ENCODE measurements around the gene KIAA1586.
A peak's percentile ranks its signal among the peaks of the same experiment; 100 is the strongest.
"Not testable (repeated sequence)": the region's sequence is repeated elsewhere in the genome, so short reads cannot be mapped to it uniquely, and the experiment has no call there.

The KIAA1586 gene

GRCh38 chr6:57046332-57047256 lies at the start of gene KIAA1586:
TSS of gene KIAA1586 (plus strand) at chr6:57046693. CDS start at chr6:57046756, 63 bp downstream.
- ATAC-seq (ENCODE audit: low read depth) = peak; percentile 76
- not testable (repeated sequence) for H3K9me3 Mint-ChIP-seq, H3K27me3 Mint-ChIP-seq
- peak; percentile 44 to 52 for DNase-seq (ENCODE audit: low spot score in 2 of 2)
- peak within 1 kb of the TSS; percentile 81 for H3K27ac Mint-ChIP-seq
- H3K36me3 Mint-ChIP-seq = peaks cover 12% of the 10 kb centered on the region
- H3K4me3 Mint-ChIP-seq = peak within 1 kb of the TSS; percentile 98
- peaks cover 16% of the 10 kb centered on the region for H3K4me1 Mint-ChIP-seq

DNA sequence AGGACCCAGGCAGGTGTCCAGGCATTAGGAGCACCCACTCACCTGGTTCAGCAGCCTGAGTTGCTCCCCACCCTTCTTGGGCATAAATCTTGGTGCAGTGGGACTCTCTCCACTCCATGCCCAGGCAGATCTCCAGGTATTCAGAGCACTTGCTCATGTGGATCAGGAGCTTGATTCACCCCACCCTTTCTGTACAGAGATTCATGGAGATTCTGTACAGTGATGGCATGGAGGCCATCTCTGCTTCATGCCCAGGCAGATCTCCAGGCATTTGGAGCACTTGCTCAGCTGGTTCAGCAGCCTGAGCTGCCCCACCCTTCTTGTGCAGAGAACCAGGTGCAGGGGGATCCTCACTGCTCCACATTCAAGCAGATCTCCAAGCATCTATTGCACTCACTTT lies 47.4 kb upstream of the KIAA1586 start:
- Mint-ChIP-seq H3K4me3 (no peak overlapping the region), H3K4me1 (no peaks in the 10 kb centered on the region), H3K36me3 (peaks cover 2% of the 10 kb centered on the region), H3K27ac (no peak overlapping the region), H3K27me3 (peaks cover 12% of the 10 kb centered on the region), H3K9me3 (peaks cover 6% of the 10 kb centered on the region)
- ATAC-seq (ENCODE audit: low read depth) (no peak), DNase-seq (ENCODE audit: low spot score in 2 of 2) (no peak)

DNA sequence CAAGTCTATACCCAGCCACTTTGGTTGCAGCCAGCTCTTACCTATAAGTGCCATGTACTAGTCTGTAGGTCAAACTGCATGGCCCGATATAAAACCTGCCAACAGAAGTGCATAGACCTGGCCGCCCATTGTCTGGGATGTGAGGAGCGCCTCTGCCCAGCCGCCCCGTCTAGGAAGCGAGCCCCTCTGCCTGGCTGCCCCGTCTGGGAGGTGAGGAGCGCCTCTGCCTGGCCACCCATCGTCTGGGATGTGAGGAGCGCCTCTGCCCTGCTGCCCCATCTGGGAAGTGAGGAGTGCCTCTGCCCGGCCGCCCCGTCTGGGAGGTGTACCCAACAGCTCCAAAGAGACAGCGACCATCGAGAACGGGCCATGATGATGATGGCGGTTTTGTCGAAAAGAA lies 46.7 kb upstream of the KIAA1586 start:
- H3K27me3 Mint-ChIP-seq = peaks cover 11% of the 10 kb centered on the region

DNA sequence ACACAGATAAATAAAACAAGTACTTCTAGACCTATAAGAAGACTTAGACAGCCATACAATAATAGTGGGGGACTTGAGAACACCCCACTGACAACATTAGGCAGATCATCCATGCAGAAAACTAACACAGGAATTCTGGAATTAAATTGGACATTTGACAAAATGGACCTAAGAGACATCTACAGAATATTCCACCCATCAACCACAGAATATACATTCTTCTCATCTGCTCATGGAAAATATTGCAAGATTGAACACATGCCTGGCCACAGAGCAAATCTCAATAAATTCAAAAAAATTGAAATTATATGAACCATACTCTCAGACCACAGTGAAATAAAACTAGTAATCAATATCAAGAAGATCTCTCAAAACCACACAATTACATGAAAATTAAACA lies 44.3 kb upstream of the KIAA1586 start:
- Mint-ChIP-seq H3K27me3 (peaks cover 6% of the 10 kb centered on the region), H3K9me3 (peaks cover 5% of the 10 kb centered on the region), H3K4me3 (no peak overlapping the region), H3K27ac (no peak overlapping the region), H3K4me1 (no peaks in the 10 kb centered on the region), H3K36me3 (peaks cover 2% of the 10 kb centered on the region)
- DNase-seq (ENCODE audit: low spot score in 2 of 2) = no peak
- ATAC-seq (ENCODE audit: low read depth) = no peak

More for the DNA sequence above, 46.7 kb upstream of the KIAA1586 start:
- H3K36me3 Mint-ChIP-seq; ATAC-seq (ENCODE audit: low read depth); DNase-seq (ENCODE audit: low spot score in 2 of 2); H3K4me3 Mint-ChIP-seq; H3K9me3 Mint-ChIP-seq; H3K4me1 Mint-ChIP-seq; H3K27ac Mint-ChIP-seq: not testable (repeated sequence)

DNA sequence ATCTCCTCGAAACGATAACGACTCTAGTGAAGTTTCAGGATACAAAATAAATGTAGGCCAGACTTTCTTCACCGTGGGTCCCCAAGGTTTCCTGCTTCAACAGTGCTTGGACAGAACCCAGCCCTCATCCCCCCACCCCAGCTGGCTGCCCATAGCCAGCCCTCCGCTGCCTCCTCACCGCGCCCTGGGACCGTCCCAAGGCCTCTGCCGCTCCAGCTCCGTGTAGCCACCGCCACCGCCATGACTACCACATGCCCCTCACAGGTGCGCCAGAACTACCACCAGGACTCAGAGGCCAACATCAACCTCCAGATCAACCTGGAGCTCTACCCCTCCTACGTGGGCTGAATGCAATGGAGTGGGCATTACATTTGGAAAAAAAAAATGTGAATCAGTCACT lies 42.2 kb upstream of the KIAA1586 start:
- DNase-seq (ENCODE audit: low spot score in 2 of 2) (no peak), ATAC-seq (ENCODE audit: low read depth) (no peak)
- no peaks in the 10 kb centered on the region for H3K4me1 Mint-ChIP-seq
- no peak overlapping the region for H3K4me3 Mint-ChIP-seq
- H3K9me3 Mint-ChIP-seq = no peaks in the 10 kb centered on the region
- peaks cover 8% of the 10 kb centered on the region for H3K27me3 Mint-ChIP-seq
- no peak overlapping the region for H3K27ac Mint-ChIP-seq
- H3K36me3 Mint-ChIP-seq = no peaks in the 10 kb centered on the region

DNA sequence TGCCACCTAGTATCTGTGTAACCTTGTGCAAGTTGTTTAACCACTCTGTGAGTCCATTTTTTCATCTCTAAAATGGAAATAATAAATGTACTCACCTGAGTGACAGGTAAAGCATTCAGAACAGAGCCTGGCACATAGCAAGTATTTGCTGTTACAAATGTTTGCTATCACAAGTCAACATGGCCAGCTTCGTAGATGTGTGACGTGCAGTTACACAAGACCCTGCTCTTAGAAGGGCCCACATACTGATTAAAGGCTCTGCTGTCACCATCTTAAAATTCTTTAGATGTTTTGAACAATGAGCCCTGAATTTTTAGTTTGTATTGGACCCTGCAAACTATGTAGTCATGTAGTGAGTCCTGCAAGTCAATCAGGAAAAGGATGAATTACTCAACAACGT lies 40.4 kb upstream of the KIAA1586 start:
- peaks cover 10% of the 10 kb centered on the region for H3K27me3 Mint-ChIP-seq
- no peaks in the 10 kb centered on the region for H3K9me3 Mint-ChIP-seq
- no peak for ATAC-seq (ENCODE audit: low read depth)
- no peak overlapping the region for H3K27ac Mint-ChIP-seq
- DNase-seq (ENCODE audit: low spot score in 2 of 2) = no peak
- H3K36me3 Mint-ChIP-seq = no peaks in the 10 kb centered on the region
- H3K4me1 Mint-ChIP-seq = no peaks in the 10 kb centered on the region
- H3K4me3 Mint-ChIP-seq = no peak overlapping the region

DNA sequence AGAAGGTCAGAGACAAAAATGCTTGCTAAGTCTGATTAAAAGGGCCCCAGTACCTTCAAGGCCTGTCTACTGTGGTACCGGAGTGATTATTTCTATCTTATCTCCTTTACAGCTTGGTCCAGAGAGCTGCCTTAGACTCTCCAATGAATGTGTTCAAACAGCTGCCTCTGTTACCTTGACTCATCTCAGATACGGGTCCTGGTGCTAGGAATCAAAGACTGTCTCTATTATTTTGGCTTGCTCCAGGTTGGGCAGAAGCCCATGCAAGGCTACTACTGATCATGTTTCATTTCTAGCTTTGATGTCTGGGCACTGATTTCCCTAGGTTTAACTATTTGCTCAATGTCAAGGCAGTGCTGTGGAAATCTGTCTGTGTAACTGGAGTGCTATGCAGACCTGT lies 38.4 kb upstream of the KIAA1586 start:
- not testable (repeated sequence) for DNase-seq (ENCODE audit: low spot score in 2 of 2); H3K36me3 Mint-ChIP-seq; ATAC-seq (ENCODE audit: low read depth); H3K9me3 Mint-ChIP-seq; H3K27me3 Mint-ChIP-seq; H3K27ac Mint-ChIP-seq; H3K4me3 Mint-ChIP-seq; H3K4me1 Mint-ChIP-seq

- H3K4me3 Mint-ChIP-seq = no peak overlapping the region
- no peaks in the 10 kb centered on the region for H3K36me3 Mint-ChIP-seq
- H3K4me1 Mint-ChIP-seq = no peaks in the 10 kb centered on the region
- no peaks in the 10 kb centered on the region for H3K9me3 Mint-ChIP-seq
- H3K27ac Mint-ChIP-seq = no peak overlapping the region
- H3K27me3 Mint-ChIP-seq = peaks cover 8% of the 10 kb centered on the region
- no peak for DNase-seq (ENCODE audit: low spot score in 2 of 2)
- no peak for ATAC-seq (ENCODE audit: low read depth)
Measured at GRCh38 chr6:57013521-57013926, 33.0 kb upstream of the KIAA1586 start.

- no peaks in the 10 kb centered on the region for H3K4me1 Mint-ChIP-seq
- no peak for ATAC-seq (ENCODE audit: low read depth)
- no peaks in the 10 kb centered on the region for H3K9me3 Mint-ChIP-seq
- H3K36me3 Mint-ChIP-seq = no peaks in the 10 kb centered on the region
- no peak overlapping the region for H3K27ac Mint-ChIP-seq
- H3K4me3 Mint-ChIP-seq = no peak overlapping the region
- DNase-seq (ENCODE audit: low spot score in 2 of 2) = no peak
- H3K27me3 Mint-ChIP-seq = peaks cover 4% of the 10 kb centered on the region
Measured at GRCh38 chr6:57017069-57017468, 29.4 kb upstream of the KIAA1586 start.

GRCh38 chr6:57017841-57018240 lies 28.7 kb upstream of the KIAA1586 start:
- Mint-ChIP-seq H3K36me3 (no peaks in the 10 kb centered on the region), H3K9me3 (no peaks in the 10 kb centered on the region), H3K27ac (peak overlapping the region; percentile 43), H3K27me3 (peaks cover 4% of the 10 kb centered on the region), H3K4me1 (no peaks in the 10 kb centered on the region), H3K4me3 (no peak overlapping the region)
- ATAC-seq (ENCODE audit: low read depth) (no peak), DNase-seq (ENCODE audit: low spot score in 2 of 2) (no peak)

DNA sequence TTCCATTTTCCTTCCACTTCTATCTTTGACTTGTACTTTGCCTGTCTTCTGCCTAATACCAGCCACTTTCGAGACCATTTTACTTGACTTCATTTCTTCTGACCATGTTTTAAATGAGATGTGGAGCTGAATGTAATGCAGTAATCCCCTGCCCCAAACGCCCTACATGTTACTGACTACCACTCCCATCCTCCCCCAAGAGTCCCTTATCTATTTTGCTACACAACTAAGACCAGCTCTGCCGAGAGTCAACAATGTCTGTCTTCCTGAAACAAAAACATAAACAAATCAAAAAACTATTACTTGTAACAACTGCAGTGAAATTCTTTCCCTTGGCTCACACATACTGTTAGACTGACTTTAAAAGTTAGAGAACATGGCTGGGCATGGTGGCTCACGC lies 27.1 kb upstream of the KIAA1586 start:
- Mint-ChIP-seq H3K27ac (no peak overlapping the region), H3K27me3 (peaks cover 2% of the 10 kb centered on the region), H3K4me1 (no peaks in the 10 kb centered on the region), H3K9me3 (peaks cover 5% of the 10 kb centered on the region), H3K36me3 (no peaks in the 10 kb centered on the region), H3K4me3 (no peak overlapping the region)
- ATAC-seq (ENCODE audit: low read depth) = no peak
- no peak for DNase-seq (ENCODE audit: low spot score in 2 of 2)

- no peak overlapping the region for H3K27ac Mint-ChIP-seq
- H3K4me3 Mint-ChIP-seq = no peak overlapping the region
- peaks cover 14% of the 10 kb centered on the region for H3K9me3 Mint-ChIP-seq
- peak in 1 of 2 donors; percentile 20 for DNase-seq (ENCODE audit: low spot score in 2 of 2)
- H3K27me3 Mint-ChIP-seq = peaks cover 3% of the 10 kb centered on the region
- H3K36me3 Mint-ChIP-seq = peaks cover 5% of the 10 kb centered on the region
- no peaks in the 10 kb centered on the region for H3K4me1 Mint-ChIP-seq
- ATAC-seq (ENCODE audit: low read depth) = peak; percentile 59
Measured at GRCh38 chr6:57021086-57021720, 25.3 kb upstream of the KIAA1586 start.

- Mint-ChIP-seq H3K4me3 (no peak overlapping the region), H3K27me3 (peaks cover 3% of the 10 kb centered on the region), H3K27ac (no peak overlapping the region), H3K9me3 (peaks cover 14% of the 10 kb centered on the region), H3K4me1 (no peaks in the 10 kb centered on the region), H3K36me3 (peaks cover 5% of the 10 kb centered on the region)
- ATAC-seq (ENCODE audit: low read depth) (no peak), DNase-seq (ENCODE audit: low spot score in 2 of 2) (no peak)
Measured at GRCh38 chr6:57024321-57024720, 22.2 kb upstream of the KIAA1586 start.

GRCh38 chr6:57024775-57025174 lies 21.7 kb upstream of the KIAA1586 start:
- Mint-ChIP-seq H3K36me3 (peaks cover 5% of the 10 kb centered on the region), H3K9me3 (peaks cover 14% of the 10 kb centered on the region), H3K4me1 (no peaks in the 10 kb centered on the region), H3K27ac (no peak overlapping the region), H3K4me3 (no peak overlapping the region), H3K27me3 (peaks cover 7% of the 10 kb centered on the region)
- ATAC-seq (ENCODE audit: low read depth) = no peak
- DNase-seq (ENCODE audit: low spot score in 2 of 2) = no peak

All from memory B cell (primary cell).